Common myeloid progenitor, CD34-positive (primary cell): ENCODE results near the gene ANKS1A.

Source experiments
- CTCF ChIA-PET: fragments of 350-600 bp; sonication (Branson Sonifier 250); formaldehyde crosslinking; loops from one replicate; lab custom pipeline; 2021; ENCODE audit warnings: antibody characterized with exemption; lab: Charles Lee
- POLR2A ChIA-PET: fragments of 350-600 bp; sonication (Branson Sonifier 250); formaldehyde crosslinking; loops from one replicate; lab custom pipeline; 2021; ENCODE audit warnings: antibody characterized with exemption; lab: Charles Lee
- DNase-seq, 3 donors: peaks; one replicate each; pipeline versions ENCODE4 v3.0.0 to v3.0.0-alpha.2; 2013
- H3K27ac ChIP-seq, 2 experiments: 1 replicate in 1 of 2; 2 replicates in 1 of 2; pipeline ENCODE4 v1.7.0; 2013; ENCODE audit warnings: inconsistent platforms in 2 of 2, low read length in 2 of 2, mild to moderate bottlenecking in 2 of 2, low read depth in 1 of 2, moderate library complexity in 1 of 2; ENCODE audit not compliant: severe bottlenecking in 2 of 2, insufficient read depth in 1 of 2, poor library complexity in 1 of 2
- H3K27me3 ChIP-seq, 5 experiments: replicated peaks in 2 of 5; 1 replicate in 3 of 5; 2 replicates in 2 of 5; pipeline versions ENCODE4 v1.6.1 to v1.7.0; 2013; ENCODE audit warnings: low read length in 4 of 5, mild to moderate bottlenecking in 2 of 5, moderate library complexity in 2 of 5, inconsistent platforms in 1 of 5; ENCODE audit not compliant: insufficient read depth in 5 of 5, control insufficient read depth in 4 of 5
- H3K36me3 ChIP-seq, 4 experiments: 1 replicate in 2 of 4; 2 replicates in 2 of 4; pipeline versions ENCODE4 v1.6.1 to v1.7.0; 2013; ENCODE audit warnings: low read length in 3 of 4, control low read depth in 1 of 4, mild to moderate bottlenecking in 1 of 4; ENCODE audit not compliant: control insufficient read depth in 4 of 4, insufficient read depth in 4 of 4
- H3K4me1 ChIP-seq, 4 experiments: 1 replicate in 3 of 4; 2 replicates in 1 of 4; pipeline versions ENCODE4 v1.6.1 to v1.7.1; 2013; ENCODE audit warnings: low read length in 3 of 4, mild to moderate bottlenecking in 3 of 4, control low read depth in 1 of 4, inconsistent platforms in 1 of 4, moderate library complexity in 1 of 4; ENCODE audit not compliant: control insufficient read depth in 4 of 4, insufficient read depth in 4 of 4; ENCODE audit errors: control extremely low read depth in 1 of 4
- H3K4me3 ChIP-seq, 7 experiments: 1 replicate in 4 of 7; 2 replicates in 3 of 7; pipeline versions ENCODE4 v1.5.1 to v1.7.0; 2013; ENCODE audit warnings: mild to moderate bottlenecking in 7 of 7, low read length in 6 of 7, moderate library complexity in 6 of 7, inconsistent platforms in 2 of 7, low read depth in 2 of 7, control low read depth in 1 of 7; ENCODE audit not compliant: insufficient read depth in 4 of 7, control insufficient read depth in 1 of 7; ENCODE audit errors: extremely low read depth in 1 of 7
- H3K9me3 ChIP-seq, 5 experiments: 1 replicate in 4 of 5; 2 replicates in 1 of 5; pipeline versions ENCODE4 v1.6.1 to v1.7.1; 2013; ENCODE audit warnings: low read length in 4 of 5, mild to moderate bottlenecking in 2 of 5, inconsistent platforms in 1 of 5, low read depth in 1 of 5, moderate library complexity in 1 of 5; ENCODE audit not compliant: control insufficient read depth in 4 of 5, insufficient read depth in 2 of 5; ENCODE audit errors: control extremely low read depth in 1 of 5
- WGBS: methylation state at CpG from one replicate; pipeline ENCODE4 v1.1.5; 2013; ENCODE audit not compliant: insufficient coverage; 5-methylcytosine and 5-hydroxymethylcytosine counted together

The ANKS1A gene

GRCh38 chr6:34934516-34934915, 45.5 kb downstream of the ANKS1A start:
- WGBS = 14% methylated on average over 2 of the region's 5 CpGs
- H3K4me1 ChIP-seq = peaks cover 6 to 48% (median 42%) of the 10 kb centered on the region in 4 experiments
- H3K9me3 ChIP-seq = no peaks in the 10 kb centered on the region
- H3K36me3 ChIP-seq = no peaks in the 10 kb centered on the region
- ChIA-PET POLR2A (no interaction called here), CTCF (interaction anchor here (0.7 to 1.6 kb wide), 4 partner anchors 14 to 42 kb away, joined by 3 to 6 read pairs (median 4); no protein-coding TSS in a partner anchor)
- no peaks in the 10 kb centered on the region for H3K27me3 ChIP-seq
- H3K4me3 ChIP-seq = no peak overlapping the region
- peak in 2 of 3 donors; percentile 41 to 50 for DNase-seq
- H3K27ac ChIP-seq = no peak overlapping the region

- WGBS = 67% methylated on average over 1 of the region's 3 CpGs
- CTCF ChIA-PET = interaction anchor here (0.7 kb wide), 1 partner anchor 10 kb away, joined by 3 read pairs; no protein-coding TSS in a partner anchor
- DNase-seq = peak; percentile 37 to 74 (median 56)
Observed at GRCh38 chr6:34938268-34938667, 49.2 kb downstream of the ANKS1A start.

GRCh38 chr6:34940030-34940434, 51.0 kb downstream of the ANKS1A start:
- H3K9me3 ChIP-seq = no peaks in the 10 kb centered on the region
- H3K4me1 ChIP-seq = peaks cover 3 to 46% (median 40%) of the 10 kb centered on the region in 4 experiments
- H3K27me3 ChIP-seq = no peaks in the 10 kb centered on the region
- no peak overlapping the region for H3K27ac ChIP-seq
- no peak for DNase-seq
- ChIA-PET POLR2A (interaction anchor here (0.6 kb wide), 1 partner anchor 51 kb away, joined by 6 read pairs; the partner anchor contains the start of gene ANKS1A), CTCF (no interaction called here)
- H3K36me3 ChIP-seq = no peaks in the 10 kb centered on the region
- 69% methylated on average over 4 of the region's 4 CpGs for WGBS
- H3K4me3 ChIP-seq = peak overlapping the region in 1 of 7 experiments; percentile 32

More at GRCh38 chr6:34938268-34938667, 49.2 kb downstream of the ANKS1A start:
- H3K9me3 ChIP-seq = no peaks in the 10 kb centered on the region
- no peaks in the 10 kb centered on the region for H3K27me3 ChIP-seq
- H3K4me3 ChIP-seq = no peak overlapping the region
- no peaks in the 10 kb centered on the region for H3K36me3 ChIP-seq
- peaks cover 6 to 55% (median 47%) of the 10 kb centered on the region in 4 experiments for H3K4me1 ChIP-seq
- POLR2A ChIA-PET = no interaction called here
- no peak overlapping the region for H3K27ac ChIP-seq

DNA sequence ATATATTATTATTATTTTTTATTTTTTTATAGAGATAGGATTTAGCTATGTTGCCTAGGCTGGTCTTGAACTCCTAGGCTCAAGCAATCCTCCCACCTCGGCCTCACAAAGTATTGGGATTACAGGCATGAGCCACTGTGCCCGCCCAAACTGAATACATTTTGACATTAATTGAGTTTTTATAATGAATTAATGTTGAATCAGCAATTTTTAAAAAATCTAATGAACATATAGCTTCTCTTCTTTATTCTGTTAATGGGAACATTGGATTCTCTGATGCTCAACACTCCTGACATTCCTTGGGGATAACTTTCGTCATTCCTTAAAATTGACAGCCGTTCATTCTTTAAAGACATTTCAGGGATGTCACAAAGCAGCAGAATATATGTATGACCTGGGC, 52.4 kb downstream of the ANKS1A start:
- H3K4me3 ChIP-seq = no peak overlapping the region
- peaks cover 0 to 2% (median 0%) of the 10 kb centered on the region in 5 experiments for H3K9me3 ChIP-seq
- no peak overlapping the region for H3K27ac ChIP-seq
- peaks cover 0 to 36% (median 28%) of the 10 kb centered on the region in 4 experiments for H3K4me1 ChIP-seq
- H3K36me3 ChIP-seq = no peaks in the 10 kb centered on the region
- POLR2A ChIA-PET = no interaction called here
- 92% methylated on average over 2 of the region's 4 CpGs for WGBS
- no peak for DNase-seq
- CTCF ChIA-PET = interaction anchor here (1.1 to 1.2 kb wide), 2 partner anchors 10 to 52 kb away, joined by 3 read pairs; partner anchors contain the start of gene ANKS1A
- no peaks in the 10 kb centered on the region for H3K27me3 ChIP-seq

- ChIA-PET POLR2A (no interaction called here), CTCF (no interaction called here)
- H3K27me3 ChIP-seq = no peaks in the 10 kb centered on the region
- no peak for DNase-seq
- H3K4me1 ChIP-seq = peaks cover 0 to under 1% (median 0%) of the 10 kb centered on the region in 4 experiments
- no CpG with 5 or more reads among the region's 1 CpG for WGBS
- no peaks in the 10 kb centered on the region for H3K36me3 ChIP-seq
- no peak overlapping the region for H3K27ac ChIP-seq
- H3K9me3 ChIP-seq = peaks cover 0 to 2% (median 0%) of the 10 kb centered on the region in 5 experiments
- no peak overlapping the region for H3K4me3 ChIP-seq
Observed at GRCh38 chr6:34945317-34945716, 56.3 kb downstream of the ANKS1A start.

- Histone ChIP-seq H3K36me3 (no peaks in the 10 kb centered on the region), H3K27ac (no peak overlapping the region), H3K27me3 (no peaks in the 10 kb centered on the region), H3K9me3 (peaks cover 0 to 2% (median 0%) of the 10 kb centered on the region in 5 experiments), H3K4me3 (no peak overlapping the region), H3K4me1 (no peaks in the 10 kb centered on the region)
- ChIA-PET CTCF (interaction anchor here (2.7 kb wide), 1 partner anchor 40 kb away, joined by 7 read pairs; no protein-coding TSS in a partner anchor), POLR2A (no interaction called here)
- DNase-seq = no peak
- WGBS = no CpG with 5 or more reads among the region's 1 CpG
Observed at GRCh38 chr6:34947561-34947960, 58.5 kb downstream of the ANKS1A start.

- Histone ChIP-seq H3K27ac (no peak overlapping the region), H3K36me3 (no peaks in the 10 kb centered on the region), H3K27me3 (no peaks in the 10 kb centered on the region), H3K9me3 (peaks cover 0 to 2% (median 0%) of the 10 kb centered on the region in 5 experiments), H3K4me1 (peaks cover 0 to 14% (median 11%) of the 10 kb centered on the region in 4 experiments), H3K4me3 (no peak overlapping the region)
- 94% methylated on average over 2 of the region's 3 CpGs for WGBS
- ChIA-PET POLR2A (interaction anchor here (0.7 kb wide), 1 partner anchor 277 kb away, joined by 4 read pairs; no protein-coding TSS in a partner anchor), CTCF (interaction anchor here (0.9 to 2.7 kb wide), 6 partner anchors 13 to 190 kb away, joined by 3 to 7 read pairs (median 4); no protein-coding TSS in a partner anchor)
- DNase-seq = no peak
Observed at GRCh38 chr6:34949636-34950035, 60.6 kb downstream of the ANKS1A start.
